Measurements from ENCODE around the gene MTA3.

- no peak for TF ChIP-seq CTCF (IDR thresholded peaks at IDR 0.05; ENCODE audit: insufficient read depth, low read length)
- TF ChIP-seq SPI1 (IDR thresholded peaks at IDR 0.05; ENCODE audit: borderline replicate concordance, low read depth), result no peak
- TF ChIP-seq POLR2AphosphoS5 (IDR thresholded peaks at IDR 0.05; ENCODE audit: low read depth), result no peak
- TF ChIP-seq GABPA (IDR thresholded peaks at IDR 0.05; ENCODE audit: low read depth), result no peak
Measured at GRCh38 chr2:42787788-42788477, 219.5 kb downstream of the MTA3 start.
